Measurements from ENCODE around the gene PCP4. TPM values are rescaled to one million over a fixed set of nuclear protein-coding genes. Genes with fewer than 3 reads are reported as not detected.

The PCP4 gene
- total and polyA plus RNA-seq, 3 donors from 2014 or later, result 0.74 to 15.4 (median 0.94) TPM

DNA sequence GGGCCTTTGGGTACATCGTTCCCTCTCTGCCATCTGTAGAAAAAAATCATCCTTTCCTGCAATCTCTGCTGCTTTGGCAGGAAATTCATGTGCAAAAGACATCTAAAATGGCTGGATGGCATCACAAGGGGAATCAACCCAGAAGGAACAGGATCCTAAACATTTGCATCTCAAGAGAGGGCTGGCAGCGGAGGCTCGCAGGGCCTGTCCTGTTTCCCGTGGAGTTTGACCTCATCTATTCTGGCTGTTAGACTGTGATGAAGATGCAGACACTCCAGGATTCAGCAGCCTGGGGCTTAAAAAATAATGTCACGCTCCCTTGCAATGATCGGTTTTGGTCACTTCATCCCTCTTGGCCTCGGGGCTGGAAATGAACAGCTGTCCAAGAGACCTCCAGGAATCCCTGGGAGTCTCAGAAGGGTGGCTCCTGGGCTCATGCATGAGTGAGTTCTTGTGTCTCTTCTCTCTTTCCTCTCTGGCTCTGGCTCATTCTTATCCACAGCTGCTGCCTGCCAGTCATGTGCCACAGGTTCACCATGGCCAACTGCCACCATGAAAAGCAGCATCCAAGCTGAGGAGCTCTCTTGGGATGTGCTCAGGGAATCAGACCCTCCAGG is 16.1 kb upstream of the PCP4 start:
- TF ChIP-seq, protein P1, sequence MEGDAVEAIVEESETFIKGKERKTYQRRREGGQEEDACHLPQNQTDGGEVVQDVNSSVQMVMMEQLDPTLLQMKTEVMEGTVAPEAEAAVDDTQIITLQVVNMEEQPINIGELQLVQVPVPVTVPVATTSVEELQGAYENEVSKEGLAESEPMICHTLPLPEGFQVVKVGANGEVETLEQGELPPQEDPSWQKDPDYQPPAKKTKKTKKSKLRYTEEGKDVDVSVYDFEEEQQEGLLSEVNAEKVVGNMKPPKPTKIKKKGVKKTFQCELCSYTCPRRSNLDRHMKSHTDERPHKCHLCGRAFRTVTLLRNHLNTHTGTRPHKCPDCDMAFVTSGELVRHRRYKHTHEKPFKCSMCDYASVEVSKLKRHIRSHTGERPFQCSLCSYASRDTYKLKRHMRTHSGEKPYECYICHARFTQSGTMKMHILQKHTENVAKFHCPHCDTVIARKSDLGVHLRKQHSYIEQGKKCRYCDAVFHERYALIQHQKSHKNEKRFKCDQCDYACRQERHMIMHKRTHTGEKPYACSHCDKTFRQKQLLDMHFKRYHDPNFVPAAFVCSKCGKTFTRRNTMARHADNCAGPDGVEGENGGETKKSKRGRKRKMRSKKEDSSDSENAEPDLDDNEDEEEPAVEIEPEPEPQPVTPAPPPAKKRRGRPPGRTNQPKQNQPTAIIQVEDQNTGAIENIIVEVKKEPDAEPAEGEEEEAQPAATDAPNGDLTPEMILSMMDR (IDR thresholded peaks at IDR 0.05), result no peak
- TF ChIP-seq POLR2A (IDR thresholded peaks at IDR 0.05), result no peak
- WGBS, 2 donors, result 85 to 88% methylated on average over 7 of the region's 7 CpGs
- no peak for DNase-seq

GRCh38 chr21:39852021-39852721 is 15.1 kb upstream of the PCP4 start:
- DNase-seq, result no peak
- Histone ChIP-seq H3K27me3 (no peaks in the 10 kb centered on the region), H3K4me3 (no peak overlapping the region), H3K27ac (no peak overlapping the region), H3K36me3 (ENCODE audit: low read depth, missing control alignments) (no peaks in the 10 kb centered on the region), H3K4me1 (no peaks in the 10 kb centered on the region), H3K9me3 (no peaks in the 10 kb centered on the region)
- WGBS, 2 donors, result 55 to 75% methylated on average over 5 of the region's 5 CpGs
- TF ChIP-seq, protein P1 (IDR thresholded peaks at IDR 0.05), result no peak
- no peak for TF ChIP-seq POLR2A (IDR thresholded peaks at IDR 0.05)
- intact Hi-C loops (cut with DNase I; ENCODE audit: low total_unique reads), result no loop called here

More for the DNA sequence above, 16.1 kb upstream of the PCP4 start:
- Histone ChIP-seq H3K4me1 (no peaks in the 10 kb centered on the region), H3K4me3 (no peak overlapping the region), H3K27me3 (no peaks in the 10 kb centered on the region), H3K9me3 (no peaks in the 10 kb centered on the region), H3K27ac (no peak overlapping the region), H3K36me3 (ENCODE audit: low read depth, missing control alignments) (no peaks in the 10 kb centered on the region)
- intact Hi-C loops (cut with DNase I; ENCODE audit: low total_unique reads), result no loop called here

- no peak overlapping the region for H3K27ac ChIP-seq
- no peaks in the 10 kb centered on the region for H3K4me1 ChIP-seq
- H3K9me3 ChIP-seq, result no peaks in the 10 kb centered on the region
- no peak for DNase-seq
- H3K4me3 ChIP-seq, result no peak overlapping the region
- TF ChIP-seq, protein P1 (IDR thresholded peaks at IDR 0.05), result no peak
- no peak for TF ChIP-seq POLR2A (IDR thresholded peaks at IDR 0.05)
- no peaks in the 10 kb centered on the region for H3K36me3 ChIP-seq (ENCODE audit: low read depth, missing control alignments)
- intact Hi-C loops (cut with DNase I; ENCODE audit: low total_unique reads), result no loop called here
- H3K27me3 ChIP-seq, result no peaks in the 10 kb centered on the region
- 89 to 91% methylated on average over 14 of the region's 14 CpGs for WGBS, 2 donors
These were observed 14.3 kb upstream of the PCP4 start for GRCh38 chr21:39852726-39853500.

GRCh38 chr21:39854572-39854971 is 12.7 kb upstream of the PCP4 start:
- Histone ChIP-seq H3K36me3 (ENCODE audit: low read depth, missing control alignments) (no peaks in the 10 kb centered on the region), H3K27ac (no peak overlapping the region), H3K27me3 (no peaks in the 10 kb centered on the region), H3K4me3 (no peak overlapping the region), H3K4me1 (no peaks in the 10 kb centered on the region), H3K9me3 (no peaks in the 10 kb centered on the region)
- no peak for DNase-seq
- intact Hi-C loops (cut with DNase I; ENCODE audit: low total_unique reads), result no loop called here
- TF ChIP-seq, protein P1 (IDR thresholded peaks at IDR 0.05), result no peak
- TF ChIP-seq POLR2A (IDR thresholded peaks at IDR 0.05), result no peak
- WGBS, 2 donors, result 89 to 94% methylated on average over 6 of the region's 6 CpGs
